GM10847 (cell line): ENCODE results near the gene CUZD1.

Experiments
- POLR2A ChIP-seq: IDR thresholded peaks from 2 replicates; pipeline ENCODE4 v1.6.1; 2011; ENCODE audit not compliant: insufficient read length; ENCODE audit errors: extremely low read depth

Gene CUZD1, protein sequence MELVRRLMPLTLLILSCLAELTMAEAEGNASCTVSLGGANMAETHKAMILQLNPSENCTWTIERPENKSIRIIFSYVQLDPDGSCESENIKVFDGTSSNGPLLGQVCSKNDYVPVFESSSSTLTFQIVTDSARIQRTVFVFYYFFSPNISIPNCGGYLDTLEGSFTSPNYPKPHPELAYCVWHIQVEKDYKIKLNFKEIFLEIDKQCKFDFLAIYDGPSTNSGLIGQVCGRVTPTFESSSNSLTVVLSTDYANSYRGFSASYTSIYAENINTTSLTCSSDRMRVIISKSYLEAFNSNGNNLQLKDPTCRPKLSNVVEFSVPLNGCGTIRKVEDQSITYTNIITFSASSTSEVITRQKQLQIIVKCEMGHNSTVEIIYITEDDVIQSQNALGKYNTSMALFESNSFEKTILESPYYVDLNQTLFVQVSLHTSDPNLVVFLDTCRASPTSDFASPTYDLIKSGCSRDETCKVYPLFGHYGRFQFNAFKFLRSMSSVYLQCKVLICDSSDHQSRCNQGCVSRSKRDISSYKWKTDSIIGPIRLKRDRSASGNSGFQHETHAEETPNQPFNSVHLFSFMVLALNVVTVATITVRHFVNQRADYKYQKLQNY

DNA sequence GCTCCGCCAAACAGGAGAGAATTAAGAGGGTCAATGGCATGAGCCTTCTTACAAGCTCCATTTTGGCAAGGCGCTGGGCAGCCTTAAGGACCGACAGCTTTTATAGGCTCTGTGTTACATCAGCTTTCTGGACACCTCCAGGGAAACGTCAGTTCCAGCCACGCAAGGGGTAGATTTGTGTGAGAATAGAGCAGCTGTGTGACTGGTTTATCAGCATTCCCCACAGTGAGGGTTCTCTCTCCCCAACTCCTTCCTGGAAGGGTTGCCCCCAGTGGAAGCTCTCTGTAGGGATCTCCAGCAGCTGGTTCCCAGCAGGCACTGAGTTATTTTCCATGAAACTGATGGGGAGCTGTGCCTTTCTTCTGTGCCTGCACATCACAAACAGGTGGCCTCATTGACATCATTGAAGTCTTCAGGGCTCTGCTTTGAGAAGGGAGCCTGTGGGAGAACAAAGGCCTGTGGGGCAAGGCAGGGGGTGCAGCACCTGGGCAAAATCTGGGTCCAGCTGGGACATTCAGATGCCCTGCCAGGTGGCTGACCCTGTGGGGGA lies at the start of gene CUZD1:
CUZD1 (minus strand) TSS at position 75 of the 550 bp plus-strand sequence; CDS start at position 61, 14 bp downstream.
- TF ChIP-seq POLR2A: no peak

DNA sequence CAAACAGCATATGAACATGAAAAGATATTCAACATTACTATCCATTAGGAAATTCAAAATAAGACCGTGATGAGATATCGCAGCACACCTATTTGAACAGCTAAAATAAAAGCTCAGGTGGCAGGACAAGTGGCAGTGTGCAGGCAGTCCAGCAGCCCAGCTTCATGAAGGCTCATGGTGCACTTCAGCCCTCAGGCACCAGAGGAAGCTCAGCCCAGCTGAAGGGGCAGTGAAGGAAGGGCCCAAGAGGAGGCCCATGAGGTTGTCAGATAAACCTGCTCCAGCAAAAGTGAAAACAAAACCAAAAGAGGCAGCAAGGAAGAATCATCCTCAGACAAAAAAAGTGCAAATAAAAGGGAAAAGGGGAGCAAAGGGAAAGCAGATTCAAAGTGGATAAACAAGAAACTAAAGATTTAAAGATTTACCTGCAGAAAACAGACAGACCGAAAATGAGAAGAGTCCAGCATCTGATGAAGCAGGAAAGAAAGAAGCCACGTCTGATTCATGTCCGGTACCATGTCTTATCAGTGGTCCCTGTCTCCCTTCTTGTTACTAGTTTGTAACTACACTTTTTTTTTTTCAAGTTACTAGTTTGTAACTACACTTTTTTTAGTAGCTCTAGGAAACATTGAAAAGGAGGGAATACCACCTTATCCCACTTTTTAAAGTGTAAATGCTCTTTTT lies 48.7 kb upstream of the CUZD1 start:
- TF ChIP-seq POLR2A: no peak

DNA sequence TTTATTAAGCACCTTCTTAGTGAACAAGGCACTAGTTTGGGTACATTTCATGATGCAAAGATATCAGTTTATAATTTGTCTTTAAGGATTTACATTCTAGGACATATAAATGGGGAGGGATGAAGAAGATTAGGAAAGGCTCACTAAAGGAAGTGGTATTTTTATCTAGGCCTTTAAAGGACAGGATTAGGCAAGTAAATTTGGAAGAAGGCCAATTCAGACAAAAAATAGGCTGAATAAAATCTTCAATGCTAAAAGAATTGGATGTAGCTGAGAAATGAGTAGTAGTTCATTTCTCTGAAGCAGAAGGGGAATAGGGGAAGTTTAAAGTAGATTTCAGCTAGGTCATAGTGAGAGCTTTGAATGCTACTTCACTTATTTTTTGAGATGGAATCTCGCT lies 38.5 kb upstream of the CUZD1 start:
- no peak for TF ChIP-seq POLR2A

DNA sequence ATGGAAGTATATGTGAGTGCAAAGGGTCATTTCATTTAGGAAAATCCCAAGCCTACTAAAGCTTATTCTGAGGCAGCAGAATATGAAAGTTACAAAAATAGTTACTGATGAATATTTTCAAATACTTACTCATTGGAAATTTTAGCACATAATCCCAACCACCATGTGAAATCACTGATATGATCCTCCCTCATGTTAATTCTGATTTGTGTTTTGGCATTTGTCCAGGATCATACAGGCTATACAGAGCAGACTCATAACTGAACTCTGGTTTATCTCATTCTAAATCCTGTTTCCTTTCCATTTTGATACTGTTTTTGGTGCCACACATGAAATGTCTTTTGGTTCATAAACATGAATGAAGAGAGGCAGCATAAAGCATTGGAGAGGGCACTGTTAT lies 37.1 kb upstream of the CUZD1 start:
- no peak for TF ChIP-seq POLR2A

DNA sequence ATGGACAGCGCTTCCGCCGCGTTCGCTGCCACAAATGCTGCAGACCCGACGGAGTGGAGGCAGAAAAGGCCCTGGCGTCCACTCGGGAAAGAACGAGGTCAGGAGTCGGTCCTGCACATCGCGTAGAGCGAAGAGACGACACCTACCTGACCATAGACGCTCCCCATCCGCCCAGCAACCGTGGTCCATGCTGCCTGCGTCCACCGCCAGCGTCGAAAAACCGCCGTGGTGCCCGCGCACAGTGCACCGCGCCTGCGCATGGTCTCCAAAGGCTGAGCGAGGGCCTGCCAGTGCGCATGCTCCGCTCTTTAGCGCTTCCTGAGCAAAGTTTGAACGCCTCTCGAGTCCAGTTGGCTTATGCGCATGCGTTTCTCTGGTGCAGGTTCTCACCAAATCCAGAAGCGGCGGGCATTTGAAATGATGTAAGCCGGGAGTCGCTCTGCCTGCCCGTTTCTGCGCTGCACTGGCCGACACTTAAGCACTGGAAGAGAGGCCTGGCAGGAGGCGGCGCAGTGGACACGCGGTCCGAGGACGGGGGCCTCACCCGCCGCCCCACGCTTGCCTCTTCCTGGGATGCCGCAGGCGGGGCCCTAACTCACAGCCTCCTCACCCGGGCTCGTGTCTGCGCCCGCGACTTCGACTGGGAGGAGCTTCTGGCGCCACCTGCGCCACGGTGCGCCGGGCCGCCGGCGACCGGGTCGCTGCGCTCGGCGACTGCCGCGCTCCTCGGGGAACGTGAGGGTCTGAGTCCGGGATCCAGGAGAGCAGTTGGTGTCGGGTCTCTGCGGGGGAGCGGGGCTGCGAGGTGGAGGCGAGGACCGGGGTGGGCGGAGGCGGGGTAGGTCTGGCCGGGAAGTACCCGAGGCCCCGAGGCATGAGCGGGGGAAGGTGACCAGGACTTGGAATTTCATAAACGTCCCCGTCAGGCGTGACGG lies 33.9 kb upstream of the CUZD1 start, which contains the start of gene FAM24B:
FAM24B (minus strand) TSS at position 243 of the 935 bp plus-strand sequence. CDS start 29,066 bp downstream, outside the sequence.
- TF ChIP-seq POLR2A: peak; percentile 50

DNA sequence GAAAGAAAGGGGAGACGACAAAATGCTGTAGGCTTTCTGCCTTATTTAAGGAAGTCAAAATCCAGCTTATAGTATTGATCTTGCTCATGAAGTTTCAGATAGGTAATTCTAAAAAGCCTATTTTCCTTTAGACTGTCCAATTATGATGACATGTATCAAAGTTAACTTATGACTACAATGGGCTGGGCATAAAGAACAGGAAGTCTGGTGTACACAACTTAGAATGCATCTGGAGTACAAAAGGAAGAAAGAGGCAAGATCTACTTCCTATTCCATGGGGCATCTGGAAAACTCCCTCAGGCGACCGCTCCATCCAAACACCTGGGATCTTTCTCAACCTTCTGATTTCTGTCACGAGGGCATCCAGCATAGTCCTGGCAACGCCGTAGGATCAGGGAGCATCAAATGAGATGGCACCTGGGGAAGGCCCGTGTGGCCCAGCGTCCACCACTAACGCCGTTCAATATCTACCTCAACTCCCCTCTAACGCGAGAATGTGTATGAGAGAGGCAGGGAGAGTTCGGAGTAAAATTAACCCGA lies 33.2 kb upstream of the CUZD1 start:
- no peak for TF ChIP-seq POLR2A

DNA sequence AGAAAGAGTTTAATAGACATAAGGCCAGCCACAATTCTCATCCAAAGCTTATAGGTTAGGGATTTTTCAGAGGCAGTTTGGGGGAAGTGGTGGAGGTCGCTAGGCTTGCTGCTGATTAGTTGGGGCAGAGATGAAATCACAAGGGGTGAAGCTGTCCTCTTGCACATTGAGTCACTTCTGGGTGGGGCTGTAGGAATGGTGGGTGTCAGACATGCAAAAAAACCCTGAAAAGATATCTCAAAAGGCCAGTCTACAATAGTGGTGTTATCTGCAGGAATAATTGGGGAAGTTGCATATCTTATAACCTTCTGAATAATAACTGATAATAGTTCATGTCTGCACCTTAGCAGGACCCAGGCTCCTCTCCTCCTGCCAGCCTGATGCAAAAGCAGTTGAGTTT lies 31.6 kb upstream of the CUZD1 start:
- TF ChIP-seq POLR2A: no peak

DNA sequence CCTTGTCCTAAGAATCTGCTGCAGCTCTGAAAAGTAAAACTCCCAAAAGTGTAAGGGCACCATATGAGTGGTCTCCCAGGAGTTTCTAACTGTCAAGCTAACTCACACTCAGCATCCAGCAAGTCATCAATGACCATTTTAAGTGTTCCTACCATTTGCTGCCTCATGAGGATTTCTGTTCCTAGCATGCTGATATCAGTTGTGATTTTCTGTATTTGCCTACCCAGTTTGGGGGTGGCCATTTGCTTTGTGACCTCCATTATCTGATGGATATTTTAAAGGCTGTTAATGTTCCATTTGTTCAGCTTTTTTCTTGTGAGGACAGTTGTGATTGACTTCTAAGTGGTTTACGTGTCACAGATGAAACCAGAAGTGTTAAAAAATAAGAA lies 30.8 kb upstream of the CUZD1 start:
- no peak for TF ChIP-seq POLR2A

DNA sequence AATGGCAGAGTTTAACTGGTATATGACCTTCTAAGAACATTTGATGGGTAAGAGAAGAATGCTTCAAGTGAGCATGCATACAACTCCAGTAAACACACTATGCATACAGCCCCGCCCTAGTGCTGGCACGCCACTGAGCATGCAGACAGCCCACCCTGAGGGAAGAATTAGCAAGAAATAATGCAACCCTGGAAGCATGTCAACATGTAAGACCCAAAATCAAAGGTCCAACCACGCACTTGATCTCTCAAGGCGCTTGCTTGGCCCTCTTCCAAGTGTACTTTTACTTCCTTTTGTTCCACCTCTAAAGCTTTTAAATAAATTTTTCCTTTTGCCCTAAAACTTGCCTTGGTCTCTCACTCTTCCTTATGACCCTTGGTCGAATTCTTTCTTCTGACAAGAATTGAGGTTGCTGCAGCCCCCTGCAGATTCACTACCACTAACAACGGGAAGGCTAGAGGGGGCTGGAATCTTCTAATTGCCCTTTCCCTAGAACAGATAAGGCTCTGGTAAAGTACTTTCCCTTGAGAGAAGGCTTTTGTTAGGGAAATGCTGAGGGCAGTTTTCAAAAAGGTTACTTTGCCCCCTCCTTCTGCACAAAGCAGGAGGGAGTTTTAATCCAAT lies 30.3 kb upstream of the CUZD1 start:
- TF ChIP-seq POLR2A: no peak

DNA sequence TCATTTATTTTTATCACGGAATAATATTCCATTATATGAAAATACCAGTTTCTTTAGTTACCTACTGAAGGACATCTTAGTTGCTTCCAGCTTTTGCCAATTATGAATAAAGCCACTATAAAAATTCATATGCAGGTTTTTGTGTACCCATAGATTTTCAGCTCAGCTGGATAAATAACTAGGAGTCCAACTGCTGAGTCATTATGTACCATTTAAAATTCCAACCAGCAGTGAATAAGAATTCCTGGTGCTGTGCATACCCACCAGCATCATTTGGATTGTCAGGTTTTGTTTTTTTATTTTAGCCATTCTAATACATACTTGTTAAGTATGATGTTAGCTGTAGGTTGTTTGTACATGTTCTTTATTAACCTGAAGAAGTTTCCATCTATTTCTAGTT lies 19.2 kb upstream of the CUZD1 start:
- no peak for TF ChIP-seq POLR2A

DNA sequence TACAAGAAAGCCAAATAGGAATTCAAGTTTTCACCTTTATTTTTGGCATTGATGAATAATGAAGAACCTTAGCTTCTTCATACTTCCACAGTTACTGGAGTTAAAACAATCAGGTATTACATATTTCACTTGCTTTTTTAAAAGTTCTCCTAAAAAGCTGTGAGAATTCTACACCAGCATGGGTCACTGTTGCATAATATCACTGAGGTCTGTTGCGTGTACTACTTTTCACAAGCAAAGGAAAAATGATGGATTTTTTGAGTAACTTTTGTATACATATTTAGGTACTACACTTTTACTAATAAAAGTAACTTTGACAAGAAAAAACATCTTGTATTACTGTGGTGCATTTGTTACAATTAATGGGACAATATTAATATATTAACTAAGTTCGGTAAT lies 18.5 kb upstream of the CUZD1 start:
- TF ChIP-seq POLR2A: no peak

DNA sequence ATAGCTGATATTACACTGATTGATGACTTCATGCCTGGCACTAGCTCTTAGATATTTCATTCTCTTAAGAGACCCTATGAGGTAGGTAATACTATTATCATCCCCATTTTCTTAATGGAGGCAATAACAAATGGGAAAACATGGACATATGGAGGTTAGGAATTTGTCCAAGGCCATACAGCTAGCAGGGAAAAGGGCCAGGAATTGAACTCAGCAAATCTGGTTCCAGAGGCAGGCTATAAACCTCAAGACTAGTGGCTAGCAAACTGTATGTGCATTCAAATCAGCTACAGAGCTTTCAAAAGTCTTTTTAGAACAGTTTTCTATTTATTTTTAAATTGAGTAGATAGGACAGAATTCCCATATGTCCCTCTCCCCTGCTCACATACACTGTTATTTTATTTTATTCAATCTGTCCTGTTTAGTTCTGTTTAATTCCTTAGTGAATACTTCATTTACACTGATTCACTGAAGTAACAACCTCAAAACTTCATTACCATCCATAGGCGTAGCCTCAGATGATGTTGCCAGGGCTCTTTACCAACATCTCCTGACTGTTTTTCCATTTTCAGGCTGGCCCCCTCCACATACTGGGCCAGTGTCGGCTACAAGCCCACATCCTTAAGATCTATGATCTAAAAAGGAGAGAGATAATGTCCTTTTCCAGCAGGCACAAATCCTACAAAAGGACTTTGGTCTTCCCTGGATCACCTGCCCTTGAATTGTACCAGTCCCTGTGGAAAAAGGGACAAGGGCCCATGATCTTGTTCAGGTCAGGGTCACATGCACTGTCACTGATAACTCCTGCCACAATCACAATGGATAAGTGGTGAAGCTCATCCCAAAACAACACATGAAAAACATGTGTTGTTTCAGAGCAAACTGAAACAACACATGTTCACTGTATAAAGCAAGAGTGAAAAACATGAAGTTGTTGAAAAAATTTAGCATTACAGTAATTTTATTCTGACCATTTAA lies 17.8 kb upstream of the CUZD1 start:
- TF ChIP-seq POLR2A: no peak

DNA sequence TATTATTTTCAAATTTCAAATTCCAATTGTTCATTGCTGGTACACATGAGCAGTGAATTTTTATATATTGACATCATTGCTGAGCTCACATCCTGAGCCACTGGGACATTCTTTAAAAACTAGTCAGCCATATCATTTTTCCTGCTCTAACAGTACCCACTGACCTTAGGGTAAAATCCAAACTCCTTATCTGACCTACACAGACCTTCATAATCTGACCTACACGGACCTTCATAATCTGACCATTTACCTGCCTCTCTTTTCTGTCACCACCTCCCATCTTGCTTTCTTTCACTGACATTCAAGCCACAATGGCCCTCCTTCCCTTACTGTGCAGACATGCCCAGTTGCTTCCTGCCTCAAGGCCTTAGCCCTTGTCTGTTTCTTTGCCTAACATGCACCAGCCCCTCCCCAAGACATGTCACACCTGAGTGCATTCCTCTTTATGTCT lies 16.1 kb upstream of the CUZD1 start:
- no peak for TF ChIP-seq POLR2A

DNA sequence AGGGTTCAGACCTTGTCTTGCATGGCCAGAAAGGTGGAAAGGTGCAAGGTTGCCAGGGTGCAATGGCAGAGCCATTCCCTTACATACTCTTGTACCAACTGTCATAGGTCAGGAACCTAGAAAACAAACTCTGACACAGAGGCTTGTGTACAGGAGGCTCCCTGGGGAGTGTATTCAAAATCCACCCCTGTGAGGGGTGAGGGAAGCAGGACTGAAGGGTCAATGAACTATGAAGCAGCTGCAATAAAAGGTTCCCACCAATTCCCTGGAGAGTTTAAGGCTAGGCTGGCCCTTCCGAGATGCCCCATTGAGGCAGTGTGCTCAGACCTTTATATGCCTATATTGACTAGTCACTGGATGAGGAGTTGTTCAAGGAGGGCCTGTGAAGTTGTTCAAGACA lies 13.9 kb upstream of the CUZD1 start:
- TF ChIP-seq POLR2A: no peak
